Ascending aorta (tissue), 2 donors: Measurements from ENCODE around the gene ZBTB12. TPM values are rescaled to one million over a fixed set of nuclear protein-coding genes. Genes with fewer than 3 reads are reported as not detected.

Source experiments
- DNase-seq, 2 donors: peaks; one replicate each; pipeline ENCODE4 v3.0.0-alpha.2; 2019; ENCODE audit warnings: low spot score in 2 of 2
- H3K27ac ChIP-seq, 2 donors: fragments of 200-600 bp; sonication (generic); one replicate each; pipeline ENCODE4 v1.5.1; 2016 to 2017; ENCODE audit warnings: mild to moderate bottlenecking in 1 of 2
- H3K27me3 ChIP-seq: fragments of 200-600 bp; sonication (generic); one replicate; pipeline ENCODE4 v1.5.1; 2017
- H3K36me3 ChIP-seq, 2 donors: fragments of 200-600 bp; sonication (generic); one replicate each; pipeline ENCODE4 v1.5.1; 2016
- H3K4me1 ChIP-seq, 2 donors: fragments of 200-600 bp; sonication (generic); one replicate each; pipeline ENCODE4 v1.5.1; 2016 to 2017; ENCODE audit warnings: mild to moderate bottlenecking in 1 of 2
- H3K4me3 ChIP-seq, 2 donors: fragments of 200-600 bp; sonication (generic); one replicate each; pipeline ENCODE4 v1.5.1; 2016 to 2017; ENCODE audit warnings: mild to moderate bottlenecking in 1 of 2
- H3K9me3 ChIP-seq, 2 donors: fragments of 200-600 bp; sonication (generic); one replicate each; pipeline ENCODE4 v1.5.1; 2016
- intact Hi-C: fragments of 100-400 bp; cut with DNase I; formaldehyde crosslinking; loops from one replicate; pipeline ENCODE4 v1.15.1; 2023
- total RNA-seq: library from RNA; depleted of rRNA; stranded (reverse); fragments of >200 nt; gene quantifications from one replicate; pipeline ENCODE4 v1.1.0, GENCODE V29; 2016
- TF ChIP-seq, protein P1 (sequence below), 3 experiments: fragments of 200-600 bp in 2 of 3; fragments of 450-650 bp in 1 of 3; sonication (generic) in 2 of 3; IDR thresholded peaks; one replicate each; pipeline ENCODE4 v1.5.1; 2016 to 2019; ENCODE audit warnings: antibody characterized with exemption in 3 of 3, mild to moderate bottlenecking in 1 of 3, moderate library complexity in 1 of 3

ZBTB12 gene
- total RNA-seq, 1 donor from 2014 or later: 7.3 TPM

DNA sequence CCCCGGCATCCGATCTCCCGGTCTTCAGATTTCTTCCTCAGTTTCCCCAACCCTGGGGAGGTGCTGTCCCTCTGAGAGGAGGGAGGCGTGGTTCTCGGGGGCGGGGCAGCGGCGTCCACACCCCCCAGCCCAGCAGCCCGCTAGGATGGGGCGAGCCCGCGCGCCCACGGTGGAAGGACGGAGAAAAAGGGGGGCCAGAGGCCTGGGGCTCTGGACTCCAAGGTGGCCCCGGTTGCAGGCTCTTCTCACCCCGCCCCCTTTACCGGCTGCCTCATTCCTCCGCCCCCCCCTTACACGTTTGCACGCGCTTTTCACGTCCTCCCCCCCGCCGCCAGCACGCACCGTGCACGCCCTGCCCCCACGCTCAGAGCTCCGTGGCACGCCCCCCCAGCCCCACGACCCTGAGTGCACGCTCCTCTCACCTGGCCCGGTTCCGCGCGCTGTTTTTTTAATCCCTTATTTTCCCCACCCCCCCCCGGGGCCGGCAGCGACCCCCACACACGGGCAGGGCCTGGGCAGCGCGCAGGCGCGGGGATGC lies 402 bp downstream of the ZBTB12 start:
- intact Hi-C loops: loop anchor here (5.0 kb wide), 1 partner anchor 1371 kb away; the partner anchor contains the start of genes RPS18 and VPS52
- TF ChIP-seq, protein P1, sequence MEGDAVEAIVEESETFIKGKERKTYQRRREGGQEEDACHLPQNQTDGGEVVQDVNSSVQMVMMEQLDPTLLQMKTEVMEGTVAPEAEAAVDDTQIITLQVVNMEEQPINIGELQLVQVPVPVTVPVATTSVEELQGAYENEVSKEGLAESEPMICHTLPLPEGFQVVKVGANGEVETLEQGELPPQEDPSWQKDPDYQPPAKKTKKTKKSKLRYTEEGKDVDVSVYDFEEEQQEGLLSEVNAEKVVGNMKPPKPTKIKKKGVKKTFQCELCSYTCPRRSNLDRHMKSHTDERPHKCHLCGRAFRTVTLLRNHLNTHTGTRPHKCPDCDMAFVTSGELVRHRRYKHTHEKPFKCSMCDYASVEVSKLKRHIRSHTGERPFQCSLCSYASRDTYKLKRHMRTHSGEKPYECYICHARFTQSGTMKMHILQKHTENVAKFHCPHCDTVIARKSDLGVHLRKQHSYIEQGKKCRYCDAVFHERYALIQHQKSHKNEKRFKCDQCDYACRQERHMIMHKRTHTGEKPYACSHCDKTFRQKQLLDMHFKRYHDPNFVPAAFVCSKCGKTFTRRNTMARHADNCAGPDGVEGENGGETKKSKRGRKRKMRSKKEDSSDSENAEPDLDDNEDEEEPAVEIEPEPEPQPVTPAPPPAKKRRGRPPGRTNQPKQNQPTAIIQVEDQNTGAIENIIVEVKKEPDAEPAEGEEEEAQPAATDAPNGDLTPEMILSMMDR (IDR thresholded peaks at IDR 0.05): no peak
- peaks cover 6 to 7% of the 10 kb centered on the region in 2 donors for H3K4me1 ChIP-seq

DNA sequence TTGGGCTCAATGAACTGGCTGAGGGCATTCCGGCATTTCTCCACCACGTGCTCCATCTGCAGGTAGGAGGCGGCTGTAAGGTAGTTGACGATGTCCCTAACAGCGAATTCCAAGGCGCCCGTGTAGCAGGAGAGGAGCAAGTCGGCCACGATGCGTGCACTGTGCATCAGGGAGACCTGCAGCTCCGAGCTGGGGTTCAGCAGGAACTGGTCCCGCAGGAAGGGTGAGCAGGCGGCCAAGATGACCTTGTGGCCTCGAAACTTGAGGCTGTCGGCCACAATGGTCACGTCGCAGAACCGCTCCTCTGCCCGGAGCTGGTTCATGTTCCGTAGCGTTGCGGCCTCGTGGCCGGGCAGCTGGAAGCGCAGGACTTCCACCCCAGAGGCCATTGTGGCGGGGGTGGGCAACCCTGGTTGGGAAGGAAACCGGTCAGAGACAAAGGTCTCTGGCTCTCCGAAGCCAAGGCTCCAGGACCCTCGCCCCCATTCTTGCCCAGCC lies 920 bp downstream of the ZBTB12 start:
- no peaks in the 10 kb centered on the region for H3K36me3 ChIP-seq
- peaks cover 6 to 7% of the 10 kb centered on the region in 2 donors for H3K4me1 ChIP-seq
- peak overlapping the region; percentile 79 to 88 for H3K4me3 ChIP-seq
- no peaks in the 10 kb centered on the region for H3K9me3 ChIP-seq
- TF ChIP-seq, protein P1 (IDR thresholded peaks at IDR 0.05): no peak
- peak overlapping the region; percentile 77 for H3K27ac ChIP-seq
- H3K27me3 ChIP-seq: no peaks in the 10 kb centered on the region
- DNase-seq: no peak
- intact Hi-C loops: loop anchor here (5.0 kb wide), 1 partner anchor 1371 kb away; the partner anchor contains the start of genes RPS18 and VPS52

More for the DNA sequence above, 402 bp downstream of the ZBTB12 start:
- H3K9me3 ChIP-seq: no peaks in the 10 kb centered on the region
- no peaks in the 10 kb centered on the region for H3K36me3 ChIP-seq
- H3K4me3 ChIP-seq: peak overlapping the region; percentile 79 to 88
- no peak for DNase-seq
- peak overlapping the region; percentile 77 for H3K27ac ChIP-seq
- no peaks in the 10 kb centered on the region for H3K27me3 ChIP-seq

DNA sequence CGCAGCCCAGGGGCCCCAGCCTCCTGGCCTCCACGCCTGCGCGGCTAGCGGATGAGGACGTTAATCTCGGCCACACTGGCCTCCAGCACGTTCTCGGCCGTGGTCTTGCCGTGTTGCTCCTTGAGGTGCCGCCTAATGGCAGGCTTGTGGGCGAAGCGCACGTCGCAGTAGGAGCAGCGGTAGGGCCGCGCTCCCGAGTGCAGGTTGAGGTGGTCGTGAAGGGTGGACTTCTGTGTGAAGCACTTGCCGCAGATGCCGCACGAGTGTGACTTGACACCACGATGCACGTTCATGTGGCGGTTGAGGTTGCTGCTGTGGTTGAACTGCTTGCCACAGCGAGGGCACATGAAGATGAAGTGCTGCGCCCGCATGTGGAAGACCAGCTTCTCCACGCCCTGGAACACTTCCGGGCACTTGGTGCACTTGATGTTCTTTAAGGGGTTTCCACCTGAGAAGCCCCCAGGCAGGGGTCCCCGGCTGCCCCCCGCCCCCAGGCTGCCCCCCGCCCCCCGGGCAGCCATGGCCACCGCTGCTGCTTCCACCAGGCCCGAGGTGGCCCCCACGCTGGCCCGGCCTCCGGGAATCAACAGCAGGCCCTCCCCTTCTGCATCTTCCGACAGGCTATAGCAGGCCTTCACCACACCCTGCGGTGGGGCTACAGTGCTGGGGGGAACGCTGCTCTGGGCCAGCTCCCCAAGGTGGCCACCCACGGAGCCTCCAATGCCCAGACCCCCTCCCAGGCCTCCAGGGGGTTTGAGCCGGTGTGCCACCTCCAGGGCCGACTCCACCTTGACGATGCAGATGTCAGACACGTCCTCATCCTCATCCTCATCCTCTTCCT lies 1.8 kb downstream of the ZBTB12 start:
- no peak for DNase-seq
- no peak overlapping the region for H3K4me3 ChIP-seq
- H3K36me3 ChIP-seq: no peaks in the 10 kb centered on the region
- H3K27me3 ChIP-seq: no peaks in the 10 kb centered on the region
- H3K9me3 ChIP-seq: no peaks in the 10 kb centered on the region
- TF ChIP-seq, protein P1 (IDR thresholded peaks at IDR 0.05): no peak
- peaks cover 6 to 7% of the 10 kb centered on the region in 2 donors for H3K4me1 ChIP-seq
- intact Hi-C loops: loop anchor here (5.0 kb wide), 1 partner anchor 1372 kb away; the partner anchor contains the start of genes RPS18 and VPS52
- H3K27ac ChIP-seq: peak overlapping the region in 1 of 2 donors; percentile 77

DNA sequence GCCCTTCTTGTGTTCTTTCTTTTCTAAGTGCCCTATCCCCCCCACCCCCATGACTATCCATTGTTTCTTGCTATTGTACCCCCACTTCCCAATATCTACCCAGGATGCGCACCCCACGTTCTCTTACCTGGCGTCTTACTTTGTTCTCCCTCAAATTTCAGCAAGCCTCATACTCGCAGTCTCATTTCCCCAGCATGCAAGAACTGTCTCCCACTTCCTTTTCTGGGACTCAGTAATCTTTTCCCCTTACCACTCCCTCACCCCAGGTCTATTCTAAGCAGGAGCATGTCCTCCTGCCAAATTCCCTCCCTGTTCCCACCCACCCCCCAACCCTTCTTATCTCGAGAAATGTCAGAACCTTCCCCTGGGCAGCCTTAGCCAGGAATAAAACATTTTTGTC lies 2.7 kb downstream of the ZBTB12 start:
- peaks cover 6 to 7% of the 10 kb centered on the region in 2 donors for H3K4me1 ChIP-seq
- H3K9me3 ChIP-seq: no peaks in the 10 kb centered on the region
- H3K27me3 ChIP-seq: no peaks in the 10 kb centered on the region
- H3K27ac ChIP-seq: no peak overlapping the region
- peaks cover 0 to under 1% of the 10 kb centered on the region in 2 donors for H3K36me3 ChIP-seq
- TF ChIP-seq, protein P1 (IDR thresholded peaks at IDR 0.05): no peak
- no peak overlapping the region for H3K4me3 ChIP-seq
- no peak for DNase-seq
- intact Hi-C loops: no loop called here

DNA sequence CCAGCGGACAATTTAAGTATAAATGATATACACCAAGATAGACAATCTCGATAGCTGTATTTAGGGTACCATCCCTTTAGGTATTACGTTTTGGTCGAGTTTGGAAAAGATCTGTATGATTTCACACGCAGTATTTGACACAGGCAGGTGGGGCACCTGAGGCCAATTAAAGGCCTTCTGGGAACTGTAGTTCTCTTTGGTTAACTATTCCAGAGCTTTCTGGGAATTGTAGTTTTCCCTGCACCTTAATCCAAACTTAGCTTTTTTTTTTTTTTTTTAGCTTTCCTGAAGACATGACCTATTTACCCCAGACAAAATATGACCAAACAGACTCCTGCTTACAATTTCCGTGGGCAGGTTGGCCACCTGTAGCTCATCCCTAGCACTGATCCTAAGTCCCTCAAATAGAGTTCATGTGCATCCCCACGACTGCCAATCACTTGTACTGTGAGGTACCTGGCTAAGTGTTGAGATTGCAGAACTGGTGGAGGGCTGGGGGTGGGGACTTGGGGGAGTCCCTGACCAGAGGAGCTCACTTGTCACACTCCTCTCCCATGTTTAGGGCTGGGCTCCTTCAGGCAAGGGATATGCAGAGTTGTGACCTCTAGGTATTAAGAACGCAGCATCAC lies 3.4 kb downstream of the ZBTB12 start:
- peak overlapping the region; percentile 94 to 99 for H3K4me3 ChIP-seq
- no peak for DNase-seq
- peaks cover 6 to 7% of the 10 kb centered on the region in 2 donors for H3K4me1 ChIP-seq
- no peaks in the 10 kb centered on the region for H3K27me3 ChIP-seq
- H3K27ac ChIP-seq: peak overlapping the region; percentile 75 to 77
- H3K9me3 ChIP-seq: no peaks in the 10 kb centered on the region
- TF ChIP-seq, protein P1 (IDR thresholded peaks at IDR 0.05): peak in 1 of 3 experiments; percentile 13
- intact Hi-C loops: loop anchor here (1.0 kb wide), 1 partner anchor 61 kb away; the partner anchor contains the start of gene SKIC2
- peaks cover 3% of the 10 kb centered on the region in 2 donors for H3K36me3 ChIP-seq
